GM12801 (cell line): Measurements from ENCODE around the gene NAGPA.

Experiments used
- TF ChIP-seq, protein P1 (sequence below): IDR thresholded peaks from one replicate; pipeline ENCODE4 v1.5.1; 2011; ENCODE audit warnings: control low read depth; ENCODE audit not compliant: insufficient read length; ENCODE audit errors: extremely low read depth

Gene NAGPA

DNA sequence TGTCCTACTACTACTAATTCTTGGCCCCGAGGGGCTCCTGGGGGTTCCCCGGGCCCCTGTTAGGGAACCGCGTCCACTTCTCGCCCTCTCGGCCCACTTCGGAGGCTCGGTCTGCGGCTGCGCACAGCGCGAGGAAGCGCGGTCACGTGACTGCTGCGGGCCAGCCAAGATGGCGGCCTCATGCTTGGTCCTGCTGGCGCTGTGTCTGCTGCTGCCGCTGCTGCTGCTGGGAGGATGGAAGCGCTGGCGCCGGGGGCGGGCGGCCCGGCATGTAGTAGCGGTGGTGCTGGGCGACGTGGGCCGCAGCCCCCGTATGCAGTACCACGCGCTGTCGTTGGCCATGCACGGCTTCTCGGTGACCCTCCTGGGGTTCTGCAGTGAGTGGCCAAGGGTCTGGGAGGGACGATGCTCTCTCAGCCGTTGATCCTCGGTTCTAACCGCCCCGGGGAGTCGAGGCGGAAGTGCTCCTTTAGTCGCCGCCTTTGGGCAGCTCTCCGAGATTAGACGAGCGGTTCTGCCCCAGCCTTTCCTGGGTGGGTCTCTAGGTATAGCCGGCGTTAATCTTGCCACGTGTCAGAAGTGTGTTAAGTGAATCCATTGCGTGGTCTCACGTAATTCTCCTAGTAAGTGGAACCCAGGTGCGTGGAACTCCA is 38.1 kb upstream of the NAGPA start, which contains the start of gene ALG1:
Gene ALG1 (plus strand): TSS at position 163 of the 653 bp plus-strand sequence. CDS start 7 bp downstream, at position 170.
- TF ChIP-seq, protein P1, sequence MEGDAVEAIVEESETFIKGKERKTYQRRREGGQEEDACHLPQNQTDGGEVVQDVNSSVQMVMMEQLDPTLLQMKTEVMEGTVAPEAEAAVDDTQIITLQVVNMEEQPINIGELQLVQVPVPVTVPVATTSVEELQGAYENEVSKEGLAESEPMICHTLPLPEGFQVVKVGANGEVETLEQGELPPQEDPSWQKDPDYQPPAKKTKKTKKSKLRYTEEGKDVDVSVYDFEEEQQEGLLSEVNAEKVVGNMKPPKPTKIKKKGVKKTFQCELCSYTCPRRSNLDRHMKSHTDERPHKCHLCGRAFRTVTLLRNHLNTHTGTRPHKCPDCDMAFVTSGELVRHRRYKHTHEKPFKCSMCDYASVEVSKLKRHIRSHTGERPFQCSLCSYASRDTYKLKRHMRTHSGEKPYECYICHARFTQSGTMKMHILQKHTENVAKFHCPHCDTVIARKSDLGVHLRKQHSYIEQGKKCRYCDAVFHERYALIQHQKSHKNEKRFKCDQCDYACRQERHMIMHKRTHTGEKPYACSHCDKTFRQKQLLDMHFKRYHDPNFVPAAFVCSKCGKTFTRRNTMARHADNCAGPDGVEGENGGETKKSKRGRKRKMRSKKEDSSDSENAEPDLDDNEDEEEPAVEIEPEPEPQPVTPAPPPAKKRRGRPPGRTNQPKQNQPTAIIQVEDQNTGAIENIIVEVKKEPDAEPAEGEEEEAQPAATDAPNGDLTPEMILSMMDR: no peak

- TF ChIP-seq, protein P1: no peak
Measured at GRCh38 chr16:5071341-5071680, 37.6 kb upstream of the NAGPA start.

DNA sequence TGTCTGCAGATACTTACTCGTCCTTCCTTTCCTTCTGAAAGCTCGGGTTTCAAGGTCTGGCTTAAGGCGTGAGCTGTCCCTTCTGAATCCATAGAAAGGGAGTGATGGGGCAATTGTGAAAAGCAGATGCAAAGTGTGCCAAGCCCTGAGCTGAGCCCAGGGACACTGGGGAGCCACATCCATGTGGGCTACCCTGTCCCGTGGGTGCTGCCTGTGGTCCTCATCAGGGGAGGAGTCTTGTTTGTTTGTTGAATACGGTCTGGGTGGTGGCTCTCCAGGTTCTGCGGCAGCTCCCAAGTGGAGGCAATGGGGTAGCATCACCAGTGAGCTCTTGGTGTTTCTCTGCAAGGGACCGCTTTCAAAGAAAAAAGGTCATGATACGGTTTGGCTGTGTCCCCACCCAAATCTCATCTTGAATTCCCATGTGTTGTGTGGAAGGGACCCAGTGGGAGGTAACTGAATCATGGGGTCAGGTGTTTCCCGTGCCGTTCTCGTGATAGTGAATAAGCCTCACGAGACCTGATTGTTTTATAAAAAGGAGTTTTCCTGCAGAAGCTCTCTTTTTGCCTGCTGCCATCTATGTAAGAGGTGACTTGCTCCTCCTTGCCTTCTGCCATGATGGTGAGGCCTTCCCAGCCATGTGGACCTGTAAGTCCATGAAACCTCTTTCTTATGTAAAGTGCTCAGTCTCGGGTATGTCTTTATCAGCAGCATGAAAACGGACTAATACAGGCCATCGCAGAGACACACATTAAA is 36.9 kb upstream of the NAGPA start:
- TF ChIP-seq, protein P1: no peak

GRCh38 chr16:5069854-5070253 is 36.1 kb upstream of the NAGPA start:
- TF ChIP-seq, protein P1: no peak

- TF ChIP-seq, protein P1: no peak
Measured at GRCh38 chr16:5069048-5069447, 35.3 kb upstream of the NAGPA start.

DNA sequence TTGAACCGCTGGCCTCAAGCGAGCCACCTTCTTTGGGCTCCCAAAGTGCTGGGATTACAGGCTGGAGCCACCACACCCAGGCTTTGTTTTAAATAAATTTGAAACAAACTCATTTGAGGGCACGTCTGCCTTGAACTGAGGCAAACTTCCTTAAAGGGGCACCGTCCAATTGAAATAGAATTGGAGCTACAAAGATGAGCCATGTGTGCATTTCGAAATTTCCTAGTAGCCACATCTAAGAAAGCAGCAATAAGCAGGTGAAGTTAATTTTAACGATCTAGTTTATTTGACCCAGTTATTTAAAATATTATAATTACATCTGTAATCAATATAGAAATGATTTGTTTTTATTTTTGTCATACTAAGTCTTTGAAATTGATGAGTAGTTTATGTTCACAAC is 32.8 kb upstream of the NAGPA start:
- TF ChIP-seq, protein P1: no peak

DNA sequence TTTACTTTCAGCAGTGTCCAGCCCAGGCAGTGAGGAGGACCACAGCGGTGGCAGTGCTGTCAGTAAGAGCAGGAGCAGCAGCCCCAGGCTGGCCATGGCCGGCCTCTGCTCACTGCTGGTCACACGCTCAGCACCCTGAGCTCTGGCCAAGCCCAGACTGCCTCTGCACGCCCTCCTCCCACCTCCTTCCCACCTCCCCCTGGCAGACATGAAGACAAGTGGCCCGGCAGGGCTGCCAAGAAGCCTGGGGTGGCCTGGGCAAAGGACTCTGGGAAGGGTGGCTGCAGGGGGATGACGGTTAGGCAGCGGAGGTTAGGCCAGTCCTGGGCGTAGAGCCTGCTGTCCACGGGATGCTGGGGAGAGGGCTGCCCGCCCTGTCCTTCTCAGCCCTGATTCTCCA is 32.1 kb upstream of the NAGPA start, which contains the start of gene C16orf89:
Gene C16orf89 (minus strand): TSS at position 144 of the 400 bp plus-strand sequence. CDS start 48 bp downstream, at position 96.
- TF ChIP-seq, protein P1: no peak
